GM13977 (cell line): ENCODE measurements around the gene KRTAP4-9.
"Not testable (repeated sequence)": the region's sequence is repeated elsewhere in the genome, so short reads cannot be mapped to it uniquely, and the experiment has no call there.

Experiments used
- DNase-seq: peaks from one replicate; pipeline ENCODE4 v3.0.0; 2012; ENCODE audit warnings: low spot score
- in situ Hi-C: fragments of 300-500 bp; cut with MboI; formaldehyde crosslinking; loops from one replicate; pipeline ENCODE4 v1.12.0; 2022; ENCODE audit warnings: low sequenced_read_pairs, low pct_unique_long_range_greater_than_20kb, mixed read lengths, inconsistent platforms; ENCODE audit not compliant: unreplicated experiment
- TF ChIP-seq, protein P1 (sequence below): IDR thresholded peaks from 2 replicates; pipeline ENCODE4 v1.5.1; 2012; ENCODE audit warnings: mild to moderate bottlenecking, control low read depth; ENCODE audit not compliant: insufficient read depth; ENCODE audit errors: extremely low read depth, missing control alignments

The KRTAP4-9 gene

DNA sequence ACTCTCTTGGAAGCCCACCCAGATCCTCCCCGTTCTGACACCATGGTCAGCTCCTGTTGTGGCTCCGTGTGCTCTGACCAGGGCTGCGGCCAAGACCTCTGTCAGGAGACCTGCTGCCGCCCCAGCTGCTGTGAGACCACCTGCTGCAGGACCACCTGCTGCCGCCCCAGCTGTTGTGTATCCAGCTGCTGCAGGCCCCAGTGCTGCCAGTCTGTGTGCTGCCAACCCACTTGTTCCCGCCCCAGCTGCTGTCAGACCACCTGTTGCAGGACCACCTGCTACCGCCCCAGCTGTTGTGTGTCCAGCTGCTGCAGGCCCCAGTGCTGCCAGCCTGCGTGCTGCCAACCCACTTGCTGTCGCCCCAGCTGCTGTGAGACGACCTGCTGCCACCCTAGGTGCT lies at the start of gene KRTAP4-9:
TSS of gene KRTAP4-9 (plus strand) at position 43 of the 400 bp plus-strand sequence. CDS start at position 43, 0 bp downstream.
- DNase-seq, in situ Hi-C loops: not testable (repeated sequence)

DNA sequence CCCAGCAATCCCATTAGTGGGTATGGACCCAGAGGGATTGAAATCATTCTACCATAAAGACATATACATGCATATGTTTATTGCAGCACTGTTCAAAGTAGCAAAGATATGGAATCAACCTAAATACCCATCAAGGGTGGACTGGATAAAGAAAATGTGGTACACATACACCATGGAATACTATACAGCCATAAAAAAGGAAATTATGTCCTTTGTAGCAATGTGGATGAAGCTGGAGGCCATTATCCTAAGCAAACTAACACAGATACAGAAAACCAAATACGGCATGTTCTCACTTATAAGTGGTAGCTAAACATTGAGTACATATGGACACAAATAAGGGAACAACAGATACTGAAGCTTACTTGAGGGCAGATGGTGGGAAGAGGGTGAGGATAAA lies 47.6 kb upstream of the KRTAP4-9 start:
- in situ Hi-C loops = no loop called here
- TF ChIP-seq, protein P1, sequence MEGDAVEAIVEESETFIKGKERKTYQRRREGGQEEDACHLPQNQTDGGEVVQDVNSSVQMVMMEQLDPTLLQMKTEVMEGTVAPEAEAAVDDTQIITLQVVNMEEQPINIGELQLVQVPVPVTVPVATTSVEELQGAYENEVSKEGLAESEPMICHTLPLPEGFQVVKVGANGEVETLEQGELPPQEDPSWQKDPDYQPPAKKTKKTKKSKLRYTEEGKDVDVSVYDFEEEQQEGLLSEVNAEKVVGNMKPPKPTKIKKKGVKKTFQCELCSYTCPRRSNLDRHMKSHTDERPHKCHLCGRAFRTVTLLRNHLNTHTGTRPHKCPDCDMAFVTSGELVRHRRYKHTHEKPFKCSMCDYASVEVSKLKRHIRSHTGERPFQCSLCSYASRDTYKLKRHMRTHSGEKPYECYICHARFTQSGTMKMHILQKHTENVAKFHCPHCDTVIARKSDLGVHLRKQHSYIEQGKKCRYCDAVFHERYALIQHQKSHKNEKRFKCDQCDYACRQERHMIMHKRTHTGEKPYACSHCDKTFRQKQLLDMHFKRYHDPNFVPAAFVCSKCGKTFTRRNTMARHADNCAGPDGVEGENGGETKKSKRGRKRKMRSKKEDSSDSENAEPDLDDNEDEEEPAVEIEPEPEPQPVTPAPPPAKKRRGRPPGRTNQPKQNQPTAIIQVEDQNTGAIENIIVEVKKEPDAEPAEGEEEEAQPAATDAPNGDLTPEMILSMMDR = no peak
- no peak for DNase-seq

DNA sequence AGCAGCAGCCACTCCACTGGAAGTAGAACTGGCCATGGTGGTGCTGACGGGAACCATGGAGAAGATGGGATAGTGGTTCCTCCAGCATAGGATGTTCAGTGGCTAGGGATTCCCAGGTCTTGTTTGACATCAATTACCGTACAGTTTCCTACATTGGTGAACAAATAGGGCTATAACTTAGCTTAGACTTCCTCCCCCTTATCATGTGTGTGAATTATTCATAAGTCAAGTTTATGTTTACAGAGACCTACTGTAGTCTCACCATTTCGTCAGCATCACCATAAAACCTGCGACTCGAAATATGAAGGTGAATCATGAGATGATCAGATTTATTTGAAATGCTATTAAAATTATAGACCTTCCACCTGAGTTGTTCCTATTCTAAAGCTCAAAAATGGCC lies 46.4 kb upstream of the KRTAP4-9 start:
- in situ Hi-C loops = no loop called here
- no peak for DNase-seq
- TF ChIP-seq, protein P1 = no peak

DNA sequence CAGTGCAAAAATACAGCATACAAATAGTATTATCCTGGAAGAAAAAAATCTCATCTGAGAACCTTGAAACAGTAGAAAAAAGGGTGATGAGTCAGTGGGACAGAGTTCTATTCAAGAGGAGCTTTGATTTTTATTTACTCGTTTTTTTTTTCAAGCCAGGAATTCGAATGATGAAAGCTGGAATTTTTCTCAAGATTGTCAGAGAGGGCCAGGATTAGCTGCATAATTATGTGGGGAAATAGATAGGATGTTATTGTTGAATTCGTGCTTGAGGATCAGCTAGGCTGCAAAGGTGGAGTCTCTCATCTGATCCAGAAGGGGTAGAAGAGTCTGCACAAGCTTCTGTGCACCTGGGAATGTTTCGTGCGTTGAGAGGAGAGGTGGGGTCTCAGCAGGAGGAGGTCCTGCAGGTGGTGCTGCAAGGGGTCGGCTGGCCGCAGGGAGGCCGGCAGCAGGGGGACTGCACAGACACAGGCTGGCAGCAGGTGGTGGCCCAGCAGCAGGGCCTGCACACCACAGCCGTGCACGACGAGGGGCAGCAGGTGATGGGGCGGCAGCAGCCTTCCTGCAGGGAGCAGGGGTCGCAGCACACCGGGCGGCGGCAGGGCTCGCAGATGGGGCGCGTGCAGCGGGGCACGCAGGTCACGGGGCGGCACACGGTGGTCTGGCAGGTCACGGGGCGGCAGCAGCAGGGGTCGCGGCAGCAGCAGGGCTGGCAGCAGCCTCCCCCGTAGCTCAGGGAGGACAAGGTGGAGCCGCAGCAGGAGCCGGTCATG lies 45.7 kb upstream of the KRTAP4-9 start:
- in situ Hi-C loops = not testable (repeated sequence)

DNA sequence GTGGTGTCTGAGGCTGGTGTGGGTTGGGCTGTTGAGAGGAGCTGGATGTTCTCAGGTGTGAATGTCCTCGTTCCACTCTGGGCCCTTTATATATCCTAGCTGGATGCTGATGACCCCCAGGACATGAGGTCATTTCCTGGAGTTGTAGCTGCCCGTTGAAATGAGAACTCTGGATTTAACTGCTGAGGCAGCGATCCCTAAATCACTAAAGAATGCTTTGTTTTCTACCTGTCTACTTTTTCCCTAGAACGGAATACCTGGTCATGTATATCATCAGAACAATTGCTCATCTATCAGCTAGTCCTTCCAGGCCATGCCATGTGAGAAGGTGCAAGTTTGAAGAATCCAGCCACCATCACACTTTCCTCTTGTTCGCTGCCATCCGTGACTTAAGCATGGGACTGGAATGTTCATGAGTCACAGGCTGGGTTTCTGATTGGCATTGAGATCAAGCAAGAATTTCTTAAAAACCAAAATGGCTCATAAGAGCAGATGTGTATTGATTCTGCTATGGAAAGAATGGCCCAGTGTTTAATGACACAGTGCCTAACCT lies 45.1 kb upstream of the KRTAP4-9 start, which contains the start of gene KRTAP2-3:
TSS of gene KRTAP2-3 (minus strand) at position 63 of the 553 bp plus-strand sequence. CDS start 64 bp downstream, outside the sequence.
- in situ Hi-C loops = no loop called here
- no peak for DNase-seq
- TF ChIP-seq, protein P1 = no peak

More for the DNA sequence above, 45.7 kb upstream of the KRTAP4-9 start:
- DNase-seq = not testable (repeated sequence)

DNA sequence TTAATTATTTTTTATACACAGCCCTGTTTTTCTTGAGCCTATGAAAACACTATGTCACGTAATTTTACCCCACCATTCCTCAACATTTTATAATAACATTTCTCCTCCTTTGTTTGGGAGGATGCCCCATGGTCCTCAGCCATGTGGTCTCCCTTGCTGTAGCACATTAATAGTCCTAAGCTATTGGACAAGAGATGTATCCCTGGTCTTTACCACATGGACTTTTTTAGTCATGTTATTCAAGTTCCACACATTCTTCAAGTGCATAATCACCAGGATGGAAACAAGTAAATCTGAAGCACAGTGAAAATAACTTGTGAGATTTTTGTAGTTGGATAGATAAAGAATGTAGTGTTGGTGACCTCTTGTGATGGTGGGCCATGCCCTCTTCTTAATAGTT lies 43.2 kb upstream of the KRTAP4-9 start:
- DNase-seq = no peak
- TF ChIP-seq, protein P1 = no peak
- in situ Hi-C loops = no loop called here

DNA sequence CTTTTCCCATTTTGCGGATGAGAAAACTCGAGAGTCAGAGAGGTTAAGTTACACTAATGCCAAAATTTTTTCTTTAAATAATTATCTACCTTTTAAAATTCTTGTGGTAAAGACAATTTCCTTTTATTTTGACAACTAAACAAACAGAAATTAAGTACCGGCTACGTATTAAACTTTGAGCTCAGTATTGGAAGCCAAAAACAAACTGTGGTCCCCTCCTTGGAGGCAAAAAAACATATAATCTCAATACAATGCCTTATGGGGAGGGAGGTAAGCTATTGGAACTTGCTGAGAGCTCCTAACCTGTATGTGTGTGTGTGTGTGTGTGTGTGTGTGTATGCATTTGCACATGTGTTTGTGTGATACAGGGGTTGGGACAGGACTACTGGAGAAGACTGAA lies 41.7 kb upstream of the KRTAP4-9 start:
- in situ Hi-C loops = no loop called here
- no peak for DNase-seq
- TF ChIP-seq, protein P1 = no peak

DNA sequence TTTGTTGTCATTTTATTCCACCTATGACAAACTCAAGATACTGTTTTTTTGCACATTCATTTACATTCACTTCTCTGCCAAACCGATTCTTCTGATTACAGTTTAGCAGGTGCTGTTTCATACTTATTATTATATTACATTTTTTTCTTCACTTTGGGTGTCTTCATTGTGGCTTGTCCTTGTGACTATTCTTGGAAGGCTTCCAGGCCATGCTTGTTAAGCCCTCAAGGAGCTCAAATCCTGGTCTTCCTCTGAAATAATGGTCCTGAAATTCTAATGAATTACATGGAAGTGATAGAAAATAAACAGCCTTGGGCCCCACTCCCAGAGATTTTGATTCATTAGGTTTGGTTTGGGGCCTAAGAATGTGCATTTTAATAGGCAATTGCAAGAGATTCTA lies 40.9 kb upstream of the KRTAP4-9 start:
- no peak for DNase-seq
- in situ Hi-C loops = no loop called here
- TF ChIP-seq, protein P1 = no peak

DNA sequence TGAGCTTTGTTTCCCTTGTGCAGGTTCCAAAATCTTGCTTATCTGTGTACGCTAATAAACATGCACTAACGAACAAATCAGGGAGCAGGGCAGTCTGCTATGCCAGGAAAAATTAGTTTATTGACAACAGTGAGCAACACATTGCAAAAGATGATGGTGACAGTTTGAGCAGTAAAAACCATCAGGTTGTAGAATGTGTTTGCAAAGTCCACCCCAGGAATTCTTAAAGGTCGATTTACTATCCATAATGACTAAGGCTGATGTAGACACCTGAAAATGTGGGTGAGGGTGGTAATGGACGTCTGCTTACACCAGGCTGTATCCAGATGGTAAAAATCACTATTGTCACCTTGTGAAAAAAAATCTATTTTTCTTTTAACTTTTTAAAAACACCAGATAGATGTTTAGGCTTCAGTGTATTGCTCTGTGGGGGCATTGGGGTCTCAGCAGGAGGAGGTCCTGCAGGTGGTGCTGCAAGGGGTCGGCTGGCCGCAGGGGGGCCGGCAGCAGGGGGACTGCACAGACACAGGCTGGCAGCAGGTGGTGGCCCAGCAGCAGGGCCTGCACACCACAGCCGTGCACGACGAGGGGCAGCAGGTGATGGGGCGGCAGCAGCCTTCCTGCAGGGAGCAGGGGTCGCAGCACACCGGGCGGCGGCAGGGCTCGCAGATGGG lies 40.0 kb upstream of the KRTAP4-9 start:
- in situ Hi-C loops, DNase-seq: not testable (repeated sequence)
